Neural progenitor cell (in vitro differentiated cells): Measurements from ENCODE around the gene CNTNAP2.

ENCODE experiments used
- CTCF ChIP-seq: fragments of 200-600 bp; sonication (generic); IDR thresholded peaks from 2 replicates; pipeline ENCODE4 v1.5.1; 2017; ENCODE audit warnings: antibody characterized with exemption, mild to moderate bottlenecking
- EZH2 ChIP-seq: fragments of 200-600 bp; sonication (generic); IDR thresholded peaks from 2 replicates; pipeline ENCODE4 v1.6.1; 2017; ENCODE audit warnings: antibody characterized with exemption, mild to moderate bottlenecking, moderate library complexity

DNA sequence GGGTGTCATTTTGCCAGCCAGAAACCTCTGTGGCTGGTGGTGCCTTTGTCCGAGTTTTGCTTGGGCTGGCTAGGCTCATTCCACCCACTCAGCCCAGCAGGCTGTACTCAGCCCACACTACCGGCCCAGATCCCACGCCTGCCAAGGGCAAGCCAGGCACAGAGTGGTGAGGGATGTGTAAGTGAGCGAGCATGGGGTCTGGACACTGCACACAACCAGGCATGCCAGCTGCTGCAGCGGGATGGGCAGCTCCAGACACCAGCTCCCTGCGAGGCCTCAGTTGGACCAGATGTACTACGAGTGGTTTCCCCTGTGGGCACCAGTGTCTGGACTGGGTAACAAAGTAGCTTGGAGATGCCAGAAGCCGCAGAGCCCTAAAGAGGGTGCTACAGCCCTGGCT is 2339.8 kb downstream of the CNTNAP2 start:
- TF ChIP-seq CTCF (no peak), EZH2 (no peak)
